Hepatocyte (in vitro differentiated cells): ENCODE data around the gene RAB21.

ENCODE experiments used
- CTCF ChIP-seq: fragments of 200-600 bp; sonication (generic); IDR thresholded peaks from 2 replicates; pipeline ENCODE4 v1.5.1; 2016; ENCODE audit warnings: antibody characterized with exemption, mild to moderate bottlenecking; ENCODE audit not compliant: poor library complexity
- EZH2 ChIP-seq: fragments of 200-600 bp; sonication (generic); IDR thresholded peaks from 2 replicates; pipeline ENCODE4 v1.6.1; 2016; ENCODE audit warnings: antibody characterized with exemption, mild to moderate bottlenecking, borderline replicate concordance

DNA sequence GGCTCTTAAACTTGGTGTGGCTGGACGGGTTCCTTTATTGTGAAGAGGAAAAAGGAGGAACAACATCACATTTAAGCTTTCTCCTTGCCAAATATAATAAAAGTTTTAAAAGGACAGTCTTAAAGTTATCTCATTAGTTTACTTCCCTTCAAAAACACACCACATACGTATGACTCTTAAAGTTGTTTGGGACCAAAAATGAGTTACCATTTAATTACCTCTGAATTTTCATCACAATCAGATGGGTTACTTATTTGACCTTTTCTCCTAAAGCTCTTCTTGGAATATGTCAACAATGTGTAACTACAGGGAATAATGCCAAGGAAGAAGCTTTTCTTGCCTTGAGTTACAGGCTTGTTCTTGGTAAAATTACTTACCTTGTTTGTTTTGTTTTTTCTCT is 16.4 kb downstream of the RAB21 start:
- no peak for TF ChIP-seq CTCF
- no peak for TF ChIP-seq EZH2
